Stimulated activated CD8-positive, alpha-beta memory T cell treated with anti-CD3 and anti-CD28 coated beads, Interleukin-12 subunit alpha, Interleukin-12 subunit beta, amount 100 ng/mL, for 4 hours (primary cell): Measurements from ENCODE around the gene TNFRSF17.
"Not testable (repeated sequence)": the region's sequence is repeated elsewhere in the genome, so short reads cannot be mapped to it uniquely, and the experiment has no call there.

Source experiments
- DNase-seq: peaks from one replicate; pipeline ENCODE4 v3.0.0-alpha.2; 2020; ENCODE audit warnings: low read depth

The TNFRSF17 gene

DNA sequence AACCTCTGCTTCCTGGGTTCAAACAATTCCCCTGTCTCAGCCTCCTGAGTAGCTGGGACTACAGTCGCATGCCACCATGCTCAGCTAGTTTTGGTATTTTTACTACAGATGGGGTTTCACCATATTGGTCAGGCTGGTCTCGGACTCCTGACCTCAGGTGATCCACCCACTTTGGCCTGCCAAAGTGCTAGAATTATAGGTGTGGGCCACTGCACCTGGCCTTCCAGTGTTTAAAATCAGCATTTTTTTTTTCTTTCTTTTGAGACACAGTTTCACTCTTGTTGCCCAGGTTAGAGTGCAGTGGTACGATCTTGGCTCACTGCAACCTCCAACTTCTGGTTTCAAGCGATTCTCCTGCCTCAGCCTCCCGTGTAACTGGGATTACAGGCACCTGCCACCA, 5.3 kb downstream of the TNFRSF17 start:
- DNase-seq = not testable (repeated sequence)

DNA sequence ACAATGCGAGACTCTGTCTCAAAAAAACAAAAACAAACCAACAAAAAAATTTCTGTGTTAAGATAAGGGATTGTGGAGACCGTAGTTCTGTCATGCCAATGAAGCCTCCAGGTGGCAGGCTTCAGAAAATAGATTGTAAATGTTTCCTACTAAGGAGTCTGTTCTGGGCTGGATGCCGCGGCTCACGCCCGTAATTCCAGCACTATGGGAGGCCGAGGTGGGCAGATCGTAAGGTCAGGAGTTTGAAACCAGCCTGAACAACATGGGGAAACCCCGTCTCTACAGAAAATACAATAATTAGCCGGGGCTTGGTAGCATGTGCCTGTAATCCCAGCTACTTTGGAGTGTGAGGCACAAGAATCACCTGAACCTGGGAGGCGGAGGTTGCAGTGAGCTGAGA, 7.1 kb downstream of the TNFRSF17 start:
- no peak for DNase-seq

DNA sequence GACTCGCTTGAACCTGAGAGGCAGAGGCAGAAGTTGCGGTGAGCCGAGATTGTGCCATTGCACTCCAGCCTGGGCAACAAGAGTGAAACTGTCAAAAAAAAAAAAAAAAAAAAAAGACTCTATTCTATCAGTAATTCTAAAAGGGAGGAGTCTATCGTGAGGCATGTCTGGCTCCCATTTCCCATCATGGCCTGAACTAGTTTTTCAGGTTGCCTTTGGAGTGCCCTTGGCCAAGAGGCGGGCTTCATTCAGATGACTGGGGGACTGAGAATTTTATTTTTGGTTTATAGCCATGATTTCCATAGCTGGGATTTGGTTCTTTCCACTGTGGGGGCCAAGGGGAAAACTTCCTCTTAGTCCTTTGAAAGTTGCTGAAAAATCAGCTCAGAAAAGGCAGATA, 8.1 kb downstream of the TNFRSF17 start:
- no peak for DNase-seq

DNA sequence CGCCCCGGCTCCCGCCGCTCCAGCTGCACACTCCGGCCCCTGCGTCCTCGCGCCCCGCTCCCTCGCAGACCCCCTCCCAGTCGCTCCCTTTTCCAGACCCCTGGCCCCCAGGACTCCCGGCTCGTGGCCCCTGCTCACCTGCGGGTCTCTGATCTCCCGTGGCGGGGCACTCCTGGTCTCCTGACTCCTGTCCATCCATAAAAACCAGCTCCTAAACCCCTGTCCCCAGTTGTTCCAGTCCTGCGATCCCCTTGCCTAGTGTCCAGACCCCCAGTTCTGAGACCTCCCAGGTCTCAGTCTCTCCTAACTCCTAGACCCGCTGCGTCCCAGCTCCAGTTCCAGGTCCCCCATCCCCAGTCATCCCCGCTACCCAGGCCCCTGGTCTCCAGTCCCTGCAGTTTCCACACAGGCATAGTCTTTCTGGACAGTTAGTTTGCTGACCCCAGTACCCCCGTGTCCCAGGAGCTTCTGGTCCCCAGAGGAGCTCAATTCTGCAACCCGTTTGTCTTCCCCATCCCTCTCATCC, 11.9 kb downstream of the TNFRSF17 start:
- DNase-seq = no peak

DNA sequence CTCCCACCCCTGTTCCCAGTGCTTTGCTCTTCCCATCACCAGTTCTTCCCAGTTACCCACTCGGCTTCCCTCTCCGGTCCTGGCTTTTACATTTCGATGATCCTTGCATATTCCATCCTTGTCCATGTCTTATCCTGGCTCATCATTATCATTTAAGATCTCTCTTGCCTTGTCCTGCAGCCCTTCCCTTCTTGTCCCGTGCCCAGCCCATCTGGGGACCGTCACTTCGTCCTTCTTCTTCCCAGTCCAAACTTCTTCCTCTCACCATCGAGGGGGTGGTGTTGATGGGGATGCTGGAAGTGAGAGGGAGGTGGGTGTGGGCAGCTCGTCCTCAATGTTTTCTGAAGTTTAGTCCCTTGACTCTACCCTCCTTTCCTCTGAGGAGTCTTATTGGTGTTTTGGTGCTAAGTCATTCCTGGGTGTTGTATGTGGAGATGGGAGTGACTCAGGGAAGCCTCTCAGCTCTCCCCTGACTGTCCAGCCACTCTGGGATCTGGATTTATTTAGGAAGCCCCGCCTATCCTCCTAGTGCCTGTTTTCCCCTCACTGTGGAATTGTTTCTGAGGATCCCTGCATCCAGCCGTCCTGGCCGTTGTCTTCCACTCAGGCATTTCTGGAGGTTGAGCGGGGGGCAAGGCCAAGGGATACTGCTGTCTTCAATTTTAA, 12.5 kb downstream of the TNFRSF17 start:
- DNase-seq = no peak

DNA sequence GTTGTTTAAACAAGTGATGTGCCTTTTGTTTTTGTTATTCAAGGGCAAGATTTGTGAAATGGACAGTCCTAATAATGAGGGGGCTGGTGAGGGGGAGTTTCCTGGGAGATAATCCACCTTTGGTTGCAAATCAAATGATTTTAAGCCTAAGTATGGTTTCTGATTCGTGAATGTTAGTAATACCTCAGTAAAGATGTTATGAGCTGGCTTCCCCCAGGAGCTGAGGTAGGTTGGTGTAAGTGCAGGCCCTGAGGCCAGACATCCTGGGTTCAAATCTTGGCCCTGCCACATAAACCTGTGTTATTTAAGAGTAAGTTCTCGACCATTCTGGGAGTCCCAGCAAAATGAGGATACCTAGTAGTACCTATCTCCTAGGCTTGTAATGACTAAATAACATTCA, 13.1 kb downstream of the TNFRSF17 start:
- DNase-seq = no peak

DNA sequence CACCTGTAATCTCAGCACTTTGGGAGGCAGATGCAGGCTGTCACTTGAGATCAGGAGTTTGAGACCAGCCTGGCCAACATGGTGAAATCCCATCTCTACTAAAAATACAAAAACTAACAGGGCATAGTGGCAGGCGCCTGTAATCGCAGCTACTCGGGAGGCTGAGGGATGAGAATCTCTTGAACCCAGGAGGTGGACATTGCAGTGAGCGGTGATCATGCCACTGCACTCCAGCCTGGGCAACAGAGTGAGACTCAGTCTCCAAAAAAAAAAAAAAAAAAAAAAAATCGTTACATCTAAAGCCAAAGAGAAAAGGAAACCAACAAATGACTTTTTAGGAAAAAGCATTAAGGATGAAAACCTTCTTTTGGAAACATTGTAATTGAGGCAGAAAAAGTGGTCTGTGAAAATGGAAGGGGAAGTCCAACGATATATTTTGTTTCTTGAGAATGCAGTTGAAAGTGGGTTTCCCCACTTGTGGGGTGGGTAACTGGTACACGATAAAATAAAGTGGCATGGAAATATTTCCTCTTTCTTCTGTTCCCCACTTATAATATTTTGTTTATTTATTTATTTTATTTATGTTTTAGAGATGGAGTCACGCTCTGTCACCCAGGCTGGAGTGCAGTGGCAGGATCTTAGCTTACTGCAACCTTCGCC, 14.1 kb downstream of the TNFRSF17 start:
- no peak for DNase-seq

DNA sequence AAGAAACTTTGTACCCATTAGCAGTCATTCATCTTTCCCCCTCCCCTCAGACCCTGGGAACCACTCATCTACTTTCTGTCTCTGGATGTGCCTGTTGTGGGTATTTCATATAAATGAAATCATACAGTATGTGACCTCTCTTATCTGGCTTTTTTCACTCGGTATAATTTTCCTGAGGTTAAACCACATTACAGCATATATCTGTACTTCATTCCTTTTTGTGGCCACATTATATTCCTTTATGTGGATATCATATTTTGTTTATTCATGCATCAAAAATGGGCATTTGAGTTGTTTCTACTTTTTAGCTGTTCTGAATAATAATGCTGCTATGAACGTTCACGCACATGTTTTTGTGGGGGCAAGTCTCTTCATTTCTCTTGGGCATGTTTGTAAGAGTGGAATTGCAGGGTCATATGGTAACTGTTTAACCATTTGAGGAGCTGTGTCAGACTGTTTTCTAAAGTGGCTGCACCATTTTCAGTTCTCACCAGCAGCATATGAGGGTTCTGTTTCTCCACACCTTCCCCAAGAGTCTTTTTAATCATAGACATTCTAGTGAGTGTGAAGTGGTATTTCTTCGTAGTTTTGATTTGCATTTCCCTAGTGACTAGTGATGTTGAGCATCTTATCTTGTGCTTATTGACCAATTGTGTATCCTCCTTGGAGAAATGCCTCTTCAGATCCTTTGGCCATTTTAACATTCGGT, 15.3 kb downstream of the TNFRSF17 start:
- no peak for DNase-seq

DNA sequence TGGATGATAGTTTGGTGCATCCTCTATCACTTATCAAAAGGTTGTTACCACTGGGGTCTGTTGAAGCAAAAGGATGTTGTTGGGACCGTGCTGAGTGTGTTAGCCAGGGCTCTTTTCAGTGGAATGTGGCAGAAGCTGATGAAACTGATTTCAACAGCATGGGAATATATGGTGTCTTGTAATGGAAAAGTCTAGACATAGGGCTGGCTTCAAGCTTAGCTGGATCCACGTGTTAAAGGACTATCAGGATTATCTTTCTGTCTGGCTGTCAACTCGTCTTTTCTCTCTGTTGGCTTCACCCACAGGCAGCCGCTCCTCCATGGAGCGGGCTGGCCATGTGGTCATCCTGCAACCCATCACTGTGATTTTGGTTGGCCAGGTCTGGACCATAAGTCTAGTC, 20.2 kb downstream of the TNFRSF17 start:
- no peak for DNase-seq

DNA sequence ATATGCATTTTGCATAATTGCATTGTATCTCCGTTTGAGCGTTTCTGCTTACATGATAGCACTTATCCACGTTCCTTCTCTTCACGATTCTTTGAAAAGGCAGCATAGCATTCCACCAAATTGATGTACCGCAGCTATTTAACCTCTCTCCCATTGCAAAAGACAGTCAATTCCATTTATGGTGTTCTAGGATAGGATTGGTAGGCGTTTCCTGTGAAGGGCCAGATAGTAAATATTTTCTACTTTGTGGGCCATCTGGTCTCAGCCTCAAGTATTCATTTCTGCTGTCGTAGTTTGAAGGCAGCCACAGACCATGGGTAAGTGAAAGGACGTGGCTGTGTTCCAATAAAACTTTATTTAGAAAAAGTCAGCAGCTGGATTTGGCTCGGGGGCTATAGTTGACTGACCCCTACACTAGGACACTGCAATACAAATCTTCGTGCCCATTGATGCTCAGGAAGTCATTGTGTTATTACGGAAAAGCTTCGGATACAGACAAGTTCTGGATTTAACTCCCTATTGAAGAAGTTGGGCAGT, 21.6 kb downstream of the TNFRSF17 start:
- no peak for DNase-seq

DNA sequence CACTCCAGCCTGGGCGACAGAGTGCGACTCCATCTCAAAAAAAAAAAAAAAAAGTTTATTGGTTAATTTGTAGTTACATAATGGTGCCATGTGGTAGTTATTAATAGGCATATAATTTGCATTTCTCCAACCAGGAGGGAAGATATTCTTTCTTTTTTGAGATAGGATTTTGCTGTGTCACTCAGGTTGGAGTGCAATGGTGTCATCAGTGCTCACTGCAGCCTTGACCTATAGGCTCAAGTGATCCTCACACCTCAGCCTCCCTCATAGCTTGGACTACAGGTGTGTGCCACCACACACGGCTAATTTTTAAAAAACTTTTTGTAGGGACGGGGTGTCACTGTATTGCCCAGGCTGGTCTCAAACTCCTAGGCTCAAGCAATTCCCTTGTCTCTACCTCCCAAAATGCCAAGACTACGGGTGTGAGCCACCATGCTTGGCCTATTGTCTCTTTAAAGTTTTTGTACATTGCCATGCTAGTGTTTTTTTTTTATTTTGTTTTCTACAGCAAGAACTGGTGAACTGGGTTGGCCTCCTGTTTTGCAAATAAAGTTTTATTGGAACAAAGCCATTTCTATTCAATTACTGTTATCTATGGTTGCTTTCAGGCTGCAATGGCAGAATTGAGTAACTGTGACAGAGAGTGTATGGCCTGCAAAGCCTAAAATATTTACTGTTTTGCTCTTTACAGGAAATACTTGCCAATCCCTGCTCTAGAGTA, 23.4 kb downstream of the TNFRSF17 start:
- DNase-seq = no peak

DNA sequence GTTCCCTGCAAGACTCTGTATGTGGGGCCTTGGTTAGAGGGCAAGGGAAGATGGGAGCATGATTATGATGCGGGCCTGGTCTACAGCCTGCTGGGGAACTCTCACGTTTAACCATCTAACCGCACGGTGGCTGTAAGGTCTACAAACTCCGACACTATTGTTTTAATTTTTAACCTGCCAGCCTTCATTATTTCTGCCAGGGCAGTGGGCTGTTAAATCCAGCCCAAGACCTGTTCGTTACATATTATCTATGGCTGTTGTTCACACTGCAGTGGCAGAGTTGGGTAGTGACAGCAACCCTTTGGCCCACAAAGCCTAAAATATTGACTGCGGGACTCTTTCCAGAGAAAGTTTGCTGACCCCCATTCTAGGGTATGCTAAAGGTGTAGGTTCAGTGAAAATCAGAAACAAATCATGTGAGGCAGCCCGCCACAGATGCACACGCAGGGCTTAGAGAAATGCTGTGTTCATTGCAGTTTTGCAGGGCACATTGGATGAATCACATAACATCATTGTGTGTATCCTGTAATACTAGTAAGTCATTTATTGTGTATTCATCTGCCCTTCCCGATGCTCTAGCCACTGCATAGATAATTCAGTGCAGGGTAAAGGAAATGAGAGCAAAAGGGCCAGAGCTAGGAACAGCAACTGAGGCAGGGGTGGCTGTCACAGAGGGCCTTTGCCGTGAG, 25.8 kb downstream of the TNFRSF17 start:
- DNase-seq = no peak

DNA sequence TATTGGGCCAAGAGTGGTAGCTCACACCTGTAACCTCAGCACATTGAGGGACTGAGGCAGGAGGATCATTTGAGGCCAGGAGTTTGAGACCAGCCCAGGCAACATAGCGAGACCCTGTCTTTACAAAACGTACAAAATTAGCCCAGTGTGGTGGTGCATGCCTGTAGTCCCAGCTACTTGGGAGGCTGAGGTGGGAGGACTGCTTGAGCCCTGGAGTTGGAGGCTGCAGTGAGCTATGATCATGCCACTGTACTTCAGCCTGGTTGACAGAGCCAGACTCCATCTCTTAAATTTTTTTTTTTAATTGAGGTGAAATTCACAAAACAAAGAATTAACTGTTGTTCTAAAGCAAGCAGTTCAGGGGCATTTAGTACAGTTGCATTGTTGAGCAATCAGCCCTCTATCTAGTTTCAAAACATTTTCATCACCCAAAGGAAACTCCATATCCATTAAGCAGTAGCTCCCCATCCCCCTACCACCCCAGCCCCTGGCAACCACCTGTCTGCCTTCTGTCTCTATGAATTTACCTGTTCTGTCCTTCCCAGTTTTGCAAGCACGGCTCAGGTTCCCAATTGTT, 27.1 kb downstream of the TNFRSF17 start:
- no peak for DNase-seq

DNA sequence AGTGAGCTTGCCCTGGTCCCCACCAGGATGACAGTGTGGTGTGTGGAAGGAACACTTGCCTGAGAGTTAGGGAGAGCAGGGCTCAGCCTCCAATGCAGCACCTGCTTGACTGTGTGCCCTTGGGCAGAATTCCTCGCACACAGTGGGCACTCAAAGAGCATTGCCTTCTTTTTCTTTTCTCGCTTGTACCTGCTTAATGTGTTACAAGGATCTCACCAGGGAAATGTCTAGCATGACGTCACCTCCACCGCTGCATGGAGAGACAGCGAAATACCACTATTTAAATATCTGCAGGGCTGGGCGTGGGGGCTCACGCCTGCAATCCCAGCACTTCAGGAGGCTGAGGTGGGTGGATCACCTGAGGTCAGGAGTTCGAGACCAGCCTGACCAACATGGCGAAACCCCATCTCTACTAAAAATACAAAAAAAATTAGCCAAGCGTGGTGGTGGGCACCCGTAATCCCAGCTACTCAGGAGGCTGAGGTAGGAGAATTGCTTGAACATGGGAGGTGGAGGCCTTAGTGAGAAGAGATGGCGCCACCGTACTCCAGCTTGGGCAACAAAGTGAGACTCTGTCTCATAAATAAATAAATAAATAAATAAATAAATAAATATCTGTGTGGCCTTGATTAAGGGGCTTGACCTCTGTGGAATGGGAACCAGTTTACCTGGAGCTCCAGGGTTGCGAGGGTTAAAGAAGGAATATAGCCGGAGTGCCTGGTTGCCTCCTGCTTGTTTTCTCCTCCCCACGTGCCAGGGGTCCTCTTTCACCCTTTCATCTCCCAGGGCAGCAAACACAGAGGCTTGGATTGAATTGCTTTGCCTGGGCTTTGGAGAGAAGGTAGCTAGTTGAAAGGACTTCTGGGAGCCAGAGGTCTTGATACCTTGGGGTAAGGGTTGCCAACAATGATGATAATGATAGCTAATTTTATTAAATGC, 27.8 kb downstream of the TNFRSF17 start:
- DNase-seq = no peak

DNA sequence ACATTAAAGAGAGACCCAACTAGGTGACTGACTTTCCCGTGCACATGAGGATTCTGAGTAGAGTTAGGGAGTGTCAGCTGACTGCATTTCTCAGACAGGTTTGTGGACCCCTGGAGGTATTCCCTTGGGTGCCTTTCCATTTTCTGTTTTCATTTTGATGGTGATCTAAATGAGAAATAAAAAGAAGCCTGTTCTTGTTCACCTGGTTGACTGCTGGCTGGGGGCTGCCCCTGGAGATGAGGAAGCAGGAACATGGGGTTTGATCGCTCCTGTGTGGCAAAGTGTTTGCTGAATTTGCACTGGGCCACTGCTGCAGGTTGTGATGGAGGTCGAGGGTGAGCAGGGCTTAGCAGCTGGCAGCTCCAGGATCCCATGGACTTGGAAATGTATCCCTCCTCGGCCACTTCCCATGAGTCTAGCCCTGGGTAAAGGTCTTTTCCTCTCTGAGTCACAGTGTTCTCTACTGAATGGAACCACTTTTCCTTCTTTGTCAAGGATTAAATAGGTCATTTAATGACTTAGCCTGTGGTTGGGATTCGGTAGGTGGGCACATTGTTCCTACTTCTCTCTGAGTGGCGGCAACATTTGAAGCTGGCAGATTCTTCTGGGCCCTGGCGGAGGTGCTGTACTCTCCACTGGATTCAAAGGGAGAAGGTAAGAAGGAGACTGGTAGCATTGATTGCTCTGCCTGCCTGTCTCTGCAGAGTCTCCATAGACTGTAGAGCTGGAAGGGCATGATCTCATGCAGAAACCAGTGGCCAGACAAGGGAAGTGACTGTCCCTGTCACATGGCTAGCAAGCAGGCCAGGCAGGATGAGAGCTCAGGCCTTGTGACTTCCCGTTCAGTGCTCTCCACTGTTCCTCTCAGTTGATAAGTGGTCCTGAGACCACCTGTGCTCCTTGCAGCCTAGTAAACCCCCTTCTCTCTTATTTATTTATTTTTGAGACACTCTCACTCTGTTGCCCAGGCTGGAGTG, 29.4 kb downstream of the TNFRSF17 start:
- DNase-seq = no peak

DNA sequence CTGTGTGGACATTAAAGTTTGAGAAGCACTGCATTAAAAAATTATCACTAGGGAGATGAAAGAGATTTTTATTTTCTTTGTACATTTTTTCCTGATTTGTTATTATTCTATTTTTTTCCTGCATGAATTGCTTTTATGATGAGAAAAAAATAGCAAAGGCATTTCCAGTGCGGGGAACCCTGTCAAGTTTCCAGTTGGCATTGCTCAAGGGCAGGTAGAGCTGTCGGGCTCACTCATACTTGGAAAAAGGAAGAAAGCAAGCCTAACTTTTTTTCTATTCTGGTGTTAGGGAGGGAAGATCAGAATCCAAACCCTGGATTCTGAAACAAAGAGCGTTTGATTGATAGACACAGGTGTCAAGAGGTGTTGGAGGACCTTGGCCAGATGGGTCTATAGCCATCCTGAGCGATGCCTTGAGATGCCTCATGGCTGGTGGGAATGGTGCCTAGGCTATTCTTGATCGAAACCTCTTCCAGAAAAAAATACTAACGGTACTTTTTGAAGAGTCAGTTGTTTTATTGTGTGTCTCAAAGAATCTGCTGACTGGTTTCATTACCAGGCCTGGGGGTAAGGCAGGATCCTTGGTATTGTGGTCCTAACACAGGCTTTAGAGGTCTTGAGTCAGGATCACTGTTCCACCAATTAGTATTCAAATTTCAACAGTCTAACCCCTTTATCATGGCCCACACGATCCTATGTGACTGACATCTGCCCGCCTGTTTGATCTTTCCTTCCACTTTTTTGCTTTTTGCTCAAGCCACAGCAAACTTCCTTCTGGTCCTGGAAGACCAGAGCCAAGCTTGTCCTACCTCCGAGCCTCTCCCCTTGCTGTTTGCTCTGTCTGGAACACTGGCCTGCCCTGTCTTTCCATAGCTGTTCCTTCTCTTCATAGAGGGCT, 31.7 kb downstream of the TNFRSF17 start:
- no peak for DNase-seq

DNA sequence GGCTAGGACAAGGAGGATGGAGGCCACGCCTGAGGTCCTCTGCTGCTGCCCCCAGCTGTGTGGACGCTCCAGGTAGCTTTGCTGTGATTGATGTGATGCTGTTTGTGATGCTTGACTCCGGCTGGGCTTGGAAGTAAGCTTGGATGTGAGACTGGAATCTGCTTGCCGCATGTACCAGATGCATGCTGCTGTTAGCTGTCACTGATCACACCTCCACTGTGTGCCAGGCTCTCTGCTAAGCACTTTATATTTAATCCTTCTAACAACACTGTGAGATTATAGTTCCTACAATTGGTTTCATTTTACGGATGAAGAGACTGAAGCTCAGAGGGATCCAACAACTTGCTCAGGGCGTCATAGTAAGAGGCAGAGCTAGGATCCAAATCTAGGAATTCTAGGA, 35.0 kb downstream of the TNFRSF17 start:
- no peak for DNase-seq
